ENCODE data around the gene EGLN1.

The EGLN1 gene

GRCh38 chr1:231337043-231337471 lies 85.0 kb downstream of the EGLN1 start (continued):
- TF ChIP-seq ZNF785 (tag by site-specific recombination; IDR thresholded peaks at IDR 0.05) (no peak), ZFP3 (tag by site-specific recombination; IDR thresholded peaks at IDR 0.05; ENCODE audit: low read depth) (no peak), ZNF585B (tag by site-specific recombination; IDR thresholded peaks at IDR 0.05) (0 out of 2 replicates have a peak, but pooled peaks have one; percentile 19), PRDM1 (tag by site-specific recombination; IDR thresholded peaks at IDR 0.05) (peak; percentile 48; the same call in 1 of the 2 replicates), ZNF544 (tag by site-specific recombination; IDR thresholded peaks at IDR 0.05) (no peak), ZNF768 (tag by site-specific recombination; IDR thresholded peaks at IDR 0.05) (no peak), ZNF580 (tag by site-specific recombination; IDR thresholded peaks at IDR 0.05) (no peak), ZNF837 (tag by site-specific recombination; IDR thresholded peaks at IDR 0.05) (no peak), ZNF423 (tag by site-specific recombination; IDR thresholded peaks at IDR 0.05) (no peak), REST (tag by site-specific recombination; IDR thresholded peaks at IDR 0.05) (0 out of 2 replicates have a peak, but pooled peaks have one; percentile 63), ZBTB6 (tag by site-specific recombination; IDR thresholded peaks at IDR 0.05) (0 out of 2 replicates have a peak, but pooled peaks have one; percentile 16), HOXA7 (CRISPR knock-in tag; IDR thresholded peaks at IDR 0.05; ENCODE audit: borderline replicate concordance) (no peak), ZNF174 (tag by site-specific recombination; IDR thresholded peaks at IDR 0.05) (no peak), ZNF366 (tag by site-specific recombination; conservative IDR thresholded peaks at IDR 0.05) (no peak), ZNF19 (tag by site-specific recombination; IDR thresholded peaks at IDR 0.05; ENCODE audit: low read depth) (no peak), ZNF239 (tag by site-specific recombination; IDR thresholded peaks at IDR 0.05) (no peak), ZBTB26 (tag by site-specific recombination; optimal IDR thresholded peaks at IDR 0.05) (peak; percentile 37), ZNF792 (tag by site-specific recombination; IDR thresholded peaks at IDR 0.05) (no peak; the same call in 1 of the 2 replicates), KLF10 (tag by site-specific recombination; IDR thresholded peaks at IDR 0.05) (no peak), ZFP41 (tag by site-specific recombination; IDR thresholded peaks at IDR 0.05; ENCODE audit: borderline replicate concordance) (no peak), ZNF707 (tag by site-specific recombination; IDR thresholded peaks at IDR 0.05) (no peak), ZNF274 (IDR thresholded peaks at IDR 0.05; ENCODE audit: low read length) (no peak), ZNF274 (tag by site-specific recombination; IDR thresholded peaks at IDR 0.05; ENCODE audit: borderline replicate concordance) (no peak), ZEB2 (tag by site-specific recombination; IDR thresholded peaks at IDR 0.05) (peak; percentile 13; the same call in 1 of the 2 replicates), INSM2 (tag by site-specific recombination; IDR thresholded peaks at IDR 0.05) (no peak), ZNF398 (tag by site-specific recombination; IDR thresholded peaks at IDR 0.05) (no peak), ZXDB (tag by site-specific recombination; IDR thresholded peaks at IDR 0.05) (no peak), ZNF335 (tag by site-specific recombination; conservative IDR thresholded peaks at IDR 0.05) (peak; percentile 100), ZNF510 (tag by site-specific recombination; IDR thresholded peaks at IDR 0.05; ENCODE audit: insufficient replicate concordance) (no peak), ZNF530 (tag by site-specific recombination; IDR thresholded peaks at IDR 0.05; ENCODE audit: low read depth) (no peak)
